CD4-positive, alpha-beta T cell treated with Interleukin-12 subunit alpha and Interleukin-12 subunit beta, for 1 hour (primary cell): Measurements from ENCODE around the gene BRD3OS.

Experiments
- DNase-seq: peaks from one replicate; pipeline ENCODE4 v3.0.0-alpha.2; 2020

Gene BRD3OS

GRCh38 chr9:134053941-134054761 lies 28.9 kb downstream of the BRD3OS start:
- no peak for DNase-seq

DNA sequence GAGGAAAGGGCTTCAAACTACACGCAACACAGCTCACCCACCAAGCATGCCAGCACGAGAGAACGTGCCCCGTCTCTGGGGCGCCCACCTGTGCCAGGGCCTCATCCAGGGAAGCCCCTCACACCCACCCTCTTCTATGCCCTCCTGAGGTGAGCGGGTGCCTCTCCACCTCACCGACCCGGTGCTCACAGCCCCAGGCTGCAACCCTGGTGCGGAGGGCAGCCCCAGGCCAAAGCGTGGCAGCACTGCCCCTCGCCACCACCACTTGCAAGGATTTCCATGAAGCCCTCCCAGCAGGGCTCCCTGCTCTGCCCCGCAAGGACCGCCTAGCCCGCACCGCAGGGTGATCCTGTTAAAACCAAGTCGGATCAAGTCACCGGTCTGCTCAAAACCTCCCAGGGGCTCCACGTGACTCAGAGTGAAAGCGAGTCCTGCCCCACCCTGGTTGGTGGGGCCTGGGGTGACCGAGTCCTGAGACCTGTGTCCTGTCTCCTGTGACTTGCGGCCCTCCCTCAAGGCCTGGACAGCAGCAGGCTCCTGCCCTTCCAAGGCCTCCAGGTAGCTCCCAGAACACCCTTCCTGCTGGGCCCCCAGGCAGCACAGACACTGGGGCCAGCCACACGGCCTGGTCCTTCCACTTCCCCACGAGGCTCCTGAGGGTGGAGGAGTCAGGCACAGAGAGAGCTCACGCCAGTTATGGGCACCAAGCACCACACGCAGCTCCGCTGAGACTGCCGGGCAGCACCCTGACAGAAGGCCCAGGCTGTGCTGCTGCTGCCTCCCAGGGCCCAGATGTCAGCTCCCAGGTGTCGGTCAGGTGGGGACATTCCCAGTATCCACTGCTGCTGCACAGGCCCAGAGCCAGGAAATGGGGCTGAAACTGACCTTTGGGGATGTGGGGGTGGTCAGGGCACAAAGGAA lies 29.9 kb downstream of the BRD3OS start:
- no peak for DNase-seq

DNA sequence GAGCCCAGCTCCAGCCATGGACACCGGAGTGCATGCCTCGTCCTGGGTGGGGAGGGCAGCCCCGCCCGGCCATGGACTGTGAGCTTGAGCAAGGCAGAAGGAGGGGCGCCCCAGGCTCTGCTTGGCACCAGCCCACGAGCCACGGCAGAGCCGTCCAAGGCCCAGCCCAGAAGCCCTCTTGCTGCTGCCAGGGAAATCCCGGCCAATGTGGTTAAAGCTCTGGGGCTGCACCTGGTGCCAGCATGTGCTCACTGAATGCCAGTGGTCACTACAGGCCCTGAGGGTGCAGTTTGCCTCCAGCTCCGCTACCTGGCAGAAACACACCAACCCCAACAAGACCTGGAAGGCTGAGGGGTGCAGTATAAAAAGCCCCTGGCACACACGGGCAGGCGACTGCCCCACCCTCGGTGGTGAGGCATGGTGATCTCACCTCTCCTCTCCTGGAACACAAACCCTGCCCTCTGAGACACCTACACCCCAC lies 30.7 kb downstream of the BRD3OS start:
- DNase-seq: no peak

GRCh38 chr9:134056483-134057306 lies 31.4 kb downstream of the BRD3OS start:
- DNase-seq: no peak

DNA sequence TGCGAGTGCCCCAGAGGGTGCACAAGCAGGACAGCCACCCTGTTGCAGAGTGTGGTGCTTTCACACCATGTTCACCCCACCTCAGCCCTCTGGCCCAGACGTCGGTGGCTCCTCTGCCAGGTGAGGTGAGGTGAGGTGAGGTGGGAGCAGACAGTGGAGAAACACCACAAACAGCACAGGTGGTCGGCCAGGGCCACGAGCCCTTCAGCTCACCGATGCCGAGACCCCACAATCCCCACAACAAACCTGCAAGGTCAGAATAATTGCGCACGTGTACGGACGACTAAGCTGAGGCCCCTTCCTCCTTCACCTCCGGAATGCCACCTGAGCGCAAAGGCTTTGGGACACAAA lies 32.0 kb downstream of the BRD3OS start:
- DNase-seq: no peak

DNA sequence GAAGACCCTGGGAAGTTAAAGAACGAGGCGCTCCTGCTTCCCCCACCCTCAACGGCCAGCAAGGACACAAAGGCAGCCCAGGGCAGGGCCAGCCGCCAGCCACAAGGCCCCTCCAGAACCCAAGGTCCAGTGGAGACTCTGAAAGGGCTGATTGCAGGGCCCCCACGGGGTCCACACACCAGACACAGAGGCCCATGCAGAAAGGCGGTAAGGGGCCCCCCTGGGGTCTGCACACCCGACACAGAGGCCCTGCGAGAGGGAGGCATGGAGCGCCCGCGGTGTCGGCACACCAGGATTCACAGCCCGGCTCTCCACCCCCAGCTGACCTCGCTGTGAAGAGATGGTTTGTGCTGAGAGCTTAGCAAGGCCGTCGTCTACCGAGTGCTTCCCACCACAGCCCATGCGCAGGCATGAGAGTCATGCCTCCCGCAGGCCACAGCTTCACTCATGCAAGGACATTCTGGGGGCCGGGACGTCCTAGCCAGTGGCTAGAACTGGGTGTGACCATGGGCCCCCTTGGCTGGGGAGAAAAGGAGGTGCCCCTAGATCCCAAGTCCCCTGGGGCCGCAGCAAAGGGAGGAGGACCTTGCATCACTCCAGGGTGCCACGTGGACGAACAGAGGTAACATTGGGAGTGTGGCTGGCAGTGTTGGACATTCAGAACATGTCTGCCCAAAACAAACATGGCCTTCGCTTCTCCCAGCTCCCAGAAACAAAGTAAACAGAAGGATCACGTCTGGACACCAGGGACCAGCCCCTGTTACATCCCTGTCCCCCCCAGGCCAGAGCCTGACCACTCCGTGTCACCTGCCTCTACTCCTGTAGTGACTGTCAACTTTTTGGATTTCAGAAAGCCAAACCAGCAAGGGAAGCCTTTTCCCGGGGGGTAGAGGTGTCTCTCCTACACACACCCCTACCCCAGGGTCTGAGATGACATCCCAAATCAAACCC lies 32.7 kb downstream of the BRD3OS start:
- DNase-seq: no peak

- no peak for DNase-seq
Measured at GRCh38 chr9:134058716-134059115, 33.4 kb downstream of the BRD3OS start.

- DNase-seq: no peak
Measured at GRCh38 chr9:134059188-134059641, 33.9 kb downstream of the BRD3OS start.

GRCh38 chr9:134059661-134060395 lies 34.5 kb downstream of the BRD3OS start:
- DNase-seq: peak; percentile 16

DNA sequence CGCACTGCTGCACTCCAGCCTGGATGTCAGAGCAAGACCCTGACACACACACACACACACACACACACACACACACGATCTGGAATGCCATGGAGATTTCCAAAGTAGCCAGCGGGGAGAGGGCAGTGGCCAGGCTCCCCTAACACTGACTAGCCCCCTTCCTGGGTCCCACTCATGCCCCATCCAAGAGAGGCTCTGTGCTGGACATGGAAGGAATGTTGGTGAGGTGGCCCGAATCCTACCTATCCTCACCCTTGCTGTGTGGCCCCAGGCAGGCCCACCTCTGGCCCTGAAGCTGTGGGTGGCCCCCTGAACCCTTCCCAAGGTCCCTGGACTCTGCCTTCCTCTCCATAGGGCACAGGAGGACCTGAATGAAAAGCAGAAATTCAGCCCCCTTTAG lies 35.3 kb downstream of the BRD3OS start:
- DNase-seq: no peak

- no peak for DNase-seq
Measured at GRCh38 chr9:134061019-134061687, 35.9 kb downstream of the BRD3OS start.

GRCh38 chr9:134061688-134062371 lies 36.5 kb downstream of the BRD3OS start:
- DNase-seq: no peak

GRCh38 chr9:134062461-134063087 lies 37.3 kb downstream of the BRD3OS start:
- DNase-seq: no peak

GRCh38 chr9:134063088-134063570 lies 37.8 kb downstream of the BRD3OS start:
- no peak for DNase-seq

- no peak for DNase-seq
Measured at GRCh38 chr9:134063571-134064450, 38.5 kb downstream of the BRD3OS start.

- DNase-seq: no peak
Measured at GRCh38 chr9:134064711-134065110, 39.4 kb downstream of the BRD3OS start.

GRCh38 chr9:134065612-134066419 lies 40.5 kb downstream of the BRD3OS start:
- peak; percentile 65 for DNase-seq
